Measurements from ENCODE around the gene CAMTA1.

CAMTA1 gene

GRCh38 chr1:7050751-7051665 lies 265.8 kb downstream of the CAMTA1 start:
- no peak overlapping the region for H3K4me3 ChIP-seq (ENCODE audit: low read depth in 1 of 5, low read length in 5 of 5)
- peaks cover 0 to 32% (median 8%) of the 10 kb centered on the region in 5 donors for H3K27me3 ChIP-seq (ENCODE audit: control insufficient read depth in 5 of 5, insufficient read depth in 4 of 5, low read length in 5 of 5)
- H3K27ac ChIP-seq (ENCODE audit: low read depth, low read length) = no peak overlapping the region
- H3K36me3 ChIP-seq (ENCODE audit: control insufficient read depth in 5 of 5, insufficient read depth in 5 of 5, low read length in 5 of 5) = no peaks in the 10 kb centered on the region
- H3K4me1 ChIP-seq (ENCODE audit: control insufficient read depth in 5 of 5, insufficient read depth in 5 of 5, low read length in 5 of 5) = no peaks in the 10 kb centered on the region
- H3K9me3 ChIP-seq (ENCODE audit: control insufficient read depth in 5 of 5, low read length in 5 of 5) = peaks cover 2 to 12% (median 8%) of the 10 kb centered on the region in 5 donors
- H3K9ac ChIP-seq (ENCODE audit: low read length in 5 of 5) = no peak overlapping the region

- Histone ChIP-seq H3K4me3 (ENCODE audit: low read depth in 1 of 5, low read length in 5 of 5) (no peak overlapping the region), H3K9me3 (ENCODE audit: control insufficient read depth in 5 of 5, low read length in 5 of 5) (peaks cover 0 to 4% (median 0%) of the 10 kb centered on the region in 5 donors), H3K4me1 (ENCODE audit: control insufficient read depth in 5 of 5, insufficient read depth in 5 of 5, low read length in 5 of 5) (no peaks in the 10 kb centered on the region), H3K9ac (ENCODE audit: low read length in 5 of 5) (no peak overlapping the region), H3K27ac (ENCODE audit: low read depth, low read length) (no peak overlapping the region), H3K36me3 (ENCODE audit: control insufficient read depth in 5 of 5, insufficient read depth in 5 of 5, low read length in 5 of 5) (no peaks in the 10 kb centered on the region), H3K27me3 (ENCODE audit: control insufficient read depth in 5 of 5, insufficient read depth in 4 of 5, low read length in 5 of 5) (peaks cover 5 to 32% (median 8%) of the 10 kb centered on the region in 5 donors)
Observed at GRCh38 chr1:7052701-7053100, 267.4 kb downstream of the CAMTA1 start.

DNA sequence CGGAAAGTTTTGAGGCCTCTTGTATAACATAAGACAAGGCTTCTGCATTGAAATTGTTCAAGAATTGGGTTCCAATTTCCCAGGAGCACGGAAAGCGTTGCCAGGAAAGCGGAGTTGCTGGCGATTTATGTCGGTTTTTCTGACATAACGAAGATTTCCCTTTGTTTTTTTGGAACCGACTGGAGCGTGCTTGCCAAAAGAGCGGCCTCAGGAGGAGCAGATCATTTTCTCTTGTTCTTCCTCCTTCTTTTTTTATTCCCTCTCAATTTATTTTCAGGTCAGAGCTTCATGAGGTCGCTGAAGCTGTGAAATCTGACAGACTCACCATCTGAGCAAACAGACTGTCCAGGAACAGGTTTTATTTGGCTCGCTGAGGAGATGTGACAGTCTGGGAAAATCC lies 275.5 kb downstream of the CAMTA1 start:
- H3K9me3 ChIP-seq (ENCODE audit: control insufficient read depth in 5 of 5, low read length in 5 of 5) = no peaks in the 10 kb centered on the region
- H3K36me3 ChIP-seq (ENCODE audit: control insufficient read depth in 5 of 5, insufficient read depth in 5 of 5, low read length in 5 of 5) = no peaks in the 10 kb centered on the region
- peaks cover 0 to 7% (median 0%) of the 10 kb centered on the region in 5 donors for H3K4me1 ChIP-seq (ENCODE audit: control insufficient read depth in 5 of 5, insufficient read depth in 5 of 5, low read length in 5 of 5)
- no peak overlapping the region for H3K4me3 ChIP-seq (ENCODE audit: low read depth in 1 of 5, low read length in 5 of 5)
- H3K27ac ChIP-seq (ENCODE audit: low read depth, low read length) = no peak overlapping the region
- peaks cover 0 to 13% (median 6%) of the 10 kb centered on the region in 5 donors for H3K27me3 ChIP-seq (ENCODE audit: control insufficient read depth in 5 of 5, insufficient read depth in 4 of 5, low read length in 5 of 5)
- no peak overlapping the region for H3K9ac ChIP-seq (ENCODE audit: low read length in 5 of 5)

DNA sequence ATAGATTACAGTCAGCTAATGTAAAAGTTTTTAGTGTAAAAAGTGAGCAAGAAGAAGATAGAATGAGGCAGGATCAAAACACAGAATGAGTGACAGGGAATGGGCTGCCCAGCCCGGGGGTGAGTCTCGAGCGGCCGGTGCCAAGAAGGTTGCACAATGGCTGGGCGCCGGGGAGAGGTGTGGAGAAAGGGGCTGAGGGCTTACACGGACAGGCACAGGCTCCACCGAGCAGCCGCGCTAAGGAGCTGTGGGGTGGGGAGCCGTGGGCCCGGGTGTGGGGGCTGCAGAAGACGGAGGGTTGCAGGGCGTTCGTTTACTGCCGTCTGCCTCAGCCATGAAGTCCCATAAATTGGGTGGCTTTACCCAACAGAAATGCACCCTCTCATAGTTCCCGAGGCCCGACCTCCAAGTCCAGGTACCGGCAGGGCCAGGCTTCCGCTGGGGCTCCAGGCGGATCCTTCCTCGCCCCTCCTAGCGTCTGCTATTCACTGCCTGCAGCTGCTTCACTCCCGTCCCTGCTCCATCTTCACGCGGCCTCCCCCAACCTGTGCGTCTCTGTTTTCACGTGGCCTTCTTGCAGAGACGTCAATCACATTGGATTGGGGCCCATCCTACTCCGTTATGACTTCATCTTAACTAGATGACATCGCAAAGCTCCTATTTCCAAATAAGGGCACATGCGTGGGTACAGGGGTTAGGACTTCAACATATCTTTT lies 277.2 kb downstream of the CAMTA1 start:
- peaks cover 0 to 8% (median 1%) of the 10 kb centered on the region in 5 donors for H3K27me3 ChIP-seq (ENCODE audit: control insufficient read depth in 5 of 5, insufficient read depth in 4 of 5, low read length in 5 of 5)
- peaks cover 0 to 7% (median 0%) of the 10 kb centered on the region in 5 donors for H3K4me1 ChIP-seq (ENCODE audit: control insufficient read depth in 5 of 5, insufficient read depth in 5 of 5, low read length in 5 of 5)

DNA sequence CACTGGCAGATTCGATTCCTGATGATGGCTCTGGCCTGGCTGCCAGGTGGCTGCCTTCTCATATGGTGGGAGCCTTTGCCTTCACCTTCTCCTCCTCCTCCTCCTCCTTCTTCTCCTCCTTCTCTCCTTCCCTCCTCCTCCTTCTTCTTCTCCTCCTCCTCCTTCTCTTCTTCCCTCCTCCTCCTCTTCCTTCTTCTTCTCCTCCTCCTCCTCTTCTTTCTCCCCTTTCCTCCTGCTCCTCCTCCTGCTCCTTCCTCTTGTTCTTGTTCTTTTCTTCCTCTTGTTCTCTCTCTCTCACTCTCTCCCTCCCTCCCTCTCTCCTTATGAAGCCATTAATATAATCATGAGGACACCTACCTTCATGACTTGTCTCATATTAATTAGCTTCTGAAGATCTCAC lies 278.7 kb downstream of the CAMTA1 start:
- Histone ChIP-seq H3K27me3 (ENCODE audit: control insufficient read depth in 5 of 5, insufficient read depth in 4 of 5, low read length in 5 of 5) (peaks cover 0 to 10% (median 0%) of the 10 kb centered on the region in 5 donors), H3K9me3 (ENCODE audit: control insufficient read depth in 5 of 5, low read length in 5 of 5) (no peaks in the 10 kb centered on the region), H3K4me1 (ENCODE audit: control insufficient read depth in 5 of 5, insufficient read depth in 5 of 5, low read length in 5 of 5) (peaks cover 0 to 7% (median 0%) of the 10 kb centered on the region in 5 donors), H3K36me3 (ENCODE audit: control insufficient read depth in 5 of 5, insufficient read depth in 5 of 5, low read length in 5 of 5) (no peaks in the 10 kb centered on the region), H3K4me3 (ENCODE audit: low read depth in 1 of 5, low read length in 5 of 5) (no peak overlapping the region), H3K9ac (ENCODE audit: low read length in 5 of 5) (no peak overlapping the region), H3K27ac (ENCODE audit: low read depth, low read length) (no peak overlapping the region)

More for the DNA sequence above, 277.2 kb downstream of the CAMTA1 start:
- Histone ChIP-seq H3K4me3 (ENCODE audit: low read depth in 1 of 5, low read length in 5 of 5) (no peak overlapping the region), H3K9me3 (ENCODE audit: control insufficient read depth in 5 of 5, low read length in 5 of 5) (no peaks in the 10 kb centered on the region), H3K27ac (ENCODE audit: low read depth, low read length) (no peak overlapping the region), H3K36me3 (ENCODE audit: control insufficient read depth in 5 of 5, insufficient read depth in 5 of 5, low read length in 5 of 5) (no peaks in the 10 kb centered on the region), H3K9ac (ENCODE audit: low read length in 5 of 5) (no peak overlapping the region)

GRCh38 chr1:7068552-7068951 lies 283.3 kb downstream of the CAMTA1 start:
- Histone ChIP-seq H3K4me1 (ENCODE audit: control insufficient read depth in 5 of 5, insufficient read depth in 5 of 5, low read length in 5 of 5) (peaks cover 0 to 9% (median 7%) of the 10 kb centered on the region in 5 donors), H3K27me3 (ENCODE audit: control insufficient read depth in 5 of 5, insufficient read depth in 4 of 5, low read length in 5 of 5) (peaks cover 4 to 20% (median 7%) of the 10 kb centered on the region in 5 donors), H3K9me3 (ENCODE audit: control insufficient read depth in 5 of 5, low read length in 5 of 5) (no peaks in the 10 kb centered on the region), H3K9ac (ENCODE audit: low read length in 5 of 5) (no peak overlapping the region), H3K27ac (ENCODE audit: low read depth, low read length) (no peak overlapping the region), H3K4me3 (ENCODE audit: low read depth in 1 of 5, low read length in 5 of 5) (no peak overlapping the region), H3K36me3 (ENCODE audit: control insufficient read depth in 5 of 5, insufficient read depth in 5 of 5, low read length in 5 of 5) (no peaks in the 10 kb centered on the region)

DNA sequence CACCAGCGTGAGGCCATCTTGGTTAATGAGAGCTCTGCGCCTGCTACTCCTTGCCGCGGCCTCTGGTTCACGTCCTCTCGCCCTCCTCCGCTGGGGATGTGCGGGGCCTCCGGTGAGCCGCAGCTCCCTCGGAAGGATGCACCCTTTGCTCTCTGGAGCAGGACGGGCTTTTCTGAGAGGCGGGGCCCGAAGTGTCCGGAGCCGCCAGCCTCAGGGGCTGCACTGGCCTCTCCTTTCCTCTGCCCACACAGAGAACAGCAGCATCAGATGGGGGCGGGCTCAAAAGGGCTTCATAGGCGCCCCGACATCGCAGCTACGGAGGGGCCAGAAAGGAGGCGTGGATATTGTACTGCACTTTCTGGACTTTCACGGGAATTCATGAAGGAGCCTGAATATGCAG lies 284.7 kb downstream of the CAMTA1 start:
- Histone ChIP-seq H3K4me1 (ENCODE audit: control insufficient read depth in 5 of 5, insufficient read depth in 5 of 5, low read length in 5 of 5) (peaks cover 0 to 9% (median 7%) of the 10 kb centered on the region in 5 donors), H3K9ac (ENCODE audit: low read length in 5 of 5) (no peak overlapping the region), H3K27me3 (ENCODE audit: control insufficient read depth in 5 of 5, insufficient read depth in 4 of 5, low read length in 5 of 5) (peaks cover 4 to 15% (median 7%) of the 10 kb centered on the region in 5 donors), H3K36me3 (ENCODE audit: control insufficient read depth in 5 of 5, insufficient read depth in 5 of 5, low read length in 5 of 5) (no peaks in the 10 kb centered on the region), H3K27ac (ENCODE audit: low read depth, low read length) (no peak overlapping the region), H3K4me3 (ENCODE audit: low read depth in 1 of 5, low read length in 5 of 5) (peak overlapping the region; percentile 34 to 74 (median 54)), H3K9me3 (ENCODE audit: control insufficient read depth in 5 of 5, low read length in 5 of 5) (no peaks in the 10 kb centered on the region)

- Histone ChIP-seq H3K9ac (ENCODE audit: low read length in 5 of 5) (peak overlapping the region in 1 of 5 donors; percentile 29), H3K4me3 (ENCODE audit: low read depth in 1 of 5, low read length in 5 of 5) (peak overlapping the region; percentile 34 to 74 (median 54))
Observed at GRCh38 chr1:7070389-7071029, 285.3 kb downstream of the CAMTA1 start.

GRCh38 chr1:7076117-7076516 lies 290.9 kb downstream of the CAMTA1 start:
- peaks cover 0 to 22% (median 2%) of the 10 kb centered on the region in 5 donors for H3K9me3 ChIP-seq (ENCODE audit: control insufficient read depth in 5 of 5, low read length in 5 of 5)
- peaks cover 0 to 11% (median 3%) of the 10 kb centered on the region in 5 donors for H3K27me3 ChIP-seq (ENCODE audit: control insufficient read depth in 5 of 5, insufficient read depth in 4 of 5, low read length in 5 of 5)
- H3K4me3 ChIP-seq (ENCODE audit: low read depth in 1 of 5, low read length in 5 of 5) = no peak overlapping the region
- no peak overlapping the region for H3K9ac ChIP-seq (ENCODE audit: low read length in 5 of 5)
- no peaks in the 10 kb centered on the region for H3K36me3 ChIP-seq (ENCODE audit: control insufficient read depth in 5 of 5, insufficient read depth in 5 of 5, low read length in 5 of 5)
- H3K27ac ChIP-seq (ENCODE audit: low read depth, low read length) = no peak overlapping the region
- H3K4me1 ChIP-seq (ENCODE audit: control insufficient read depth in 5 of 5, insufficient read depth in 5 of 5, low read length in 5 of 5) = no peaks in the 10 kb centered on the region

More at GRCh38 chr1:7070389-7071029, 285.3 kb downstream of the CAMTA1 start:
- Histone ChIP-seq H3K4me1 (ENCODE audit: control insufficient read depth in 5 of 5, insufficient read depth in 5 of 5, low read length in 5 of 5) (peaks cover 0 to 9% (median 7%) of the 10 kb centered on the region in 5 donors), H3K27ac (ENCODE audit: low read depth, low read length) (no peak overlapping the region), H3K27me3 (ENCODE audit: control insufficient read depth in 5 of 5, insufficient read depth in 4 of 5, low read length in 5 of 5) (peaks cover 4 to 15% (median 7%) of the 10 kb centered on the region in 5 donors), H3K9me3 (ENCODE audit: control insufficient read depth in 5 of 5, low read length in 5 of 5) (no peaks in the 10 kb centered on the region), H3K36me3 (ENCODE audit: control insufficient read depth in 5 of 5, insufficient read depth in 5 of 5, low read length in 5 of 5) (no peaks in the 10 kb centered on the region)

Data from subcutaneous abdominal adipose tissue (tissue), 5 donors.